GM19397 (cell line): ENCODE data around the gene PITX1.
A peak's percentile ranks its signal among the peaks of the same experiment; 100 is the strongest.

Source experiments
- ATAC-seq: cut with Tn5 transposase; IDR thresholded peaks from one replicate; pipeline ENCODE4 v1.9.1; 2021; ENCODE audit warnings: mild to moderate bottlenecking, moderate library complexity; ENCODE audit not compliant: unreplicated experiment

The PITX1 gene

GRCh38 chr5:135042595-135042994, 8.6 kb upstream of the PITX1 start:
- no peak for ATAC-seq

- ATAC-seq = no peak
Measured at GRCh38 chr5:135041726-135042125, 7.7 kb upstream of the PITX1 start.

GRCh38 chr5:135041145-135041587, 7.1 kb upstream of the PITX1 start:
- ATAC-seq = no peak

GRCh38 chr5:135040333-135041144, 6.5 kb upstream of the PITX1 start:
- no peak for ATAC-seq

- no peak for ATAC-seq
Measured at GRCh38 chr5:135040034-135040332, 6.0 kb upstream of the PITX1 start.

- ATAC-seq = no peak
Measured at GRCh38 chr5:135039271-135040033, 5.4 kb upstream of the PITX1 start.

- ATAC-seq = no peak
Measured at GRCh38 chr5:135038813-135039270, 4.8 kb upstream of the PITX1 start.

- no peak for ATAC-seq
Measured at GRCh38 chr5:135038205-135038812, 4.3 kb upstream of the PITX1 start.

GRCh38 chr5:135037519-135038204, 3.6 kb upstream of the PITX1 start:
- ATAC-seq = no peak

GRCh38 chr5:135036405-135036804, 2.4 kb upstream of the PITX1 start:
- ATAC-seq = no peak

- no peak for ATAC-seq
Measured at GRCh38 chr5:135035678-135036030, 1.6 kb upstream of the PITX1 start.

GRCh38 chr5:135034963-135035677, 1.1 kb upstream of the PITX1 start:
- no peak for ATAC-seq

GRCh38 chr5:135034236-135034962, 371 bp upstream of the PITX1 start:
- peak; percentile 25 for ATAC-seq

- peak; percentile 20 for ATAC-seq
Measured at GRCh38 chr5:135032999-135033861, 798 bp downstream of the PITX1 start.

GRCh38 chr5:135032695-135032998, 1.4 kb downstream of the PITX1 start:
- ATAC-seq = no peak

GRCh38 chr5:135031813-135032694, 2.0 kb downstream of the PITX1 start:
- ATAC-seq = no peak

- no peak for ATAC-seq
Measured at GRCh38 chr5:135030956-135031812, 2.8 kb downstream of the PITX1 start.
